Measurements from ENCODE around the gene ZNF526.

DNA sequence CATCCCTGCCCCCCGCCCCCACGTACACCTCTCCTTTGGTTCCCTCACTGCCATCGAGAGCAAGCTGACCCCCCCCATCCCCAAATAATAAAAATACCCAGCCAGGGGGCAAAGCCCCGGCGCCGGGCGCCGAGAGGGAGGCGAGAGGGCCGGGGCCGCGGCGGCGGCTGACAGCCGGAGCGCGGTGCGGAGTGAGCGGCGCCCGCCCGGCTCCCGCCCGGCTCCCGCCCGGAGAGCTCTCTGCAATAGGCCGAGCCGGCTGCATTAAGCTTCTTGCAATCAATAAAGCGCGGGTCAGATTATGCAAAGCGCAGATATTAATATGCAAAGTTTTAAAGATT is 43.5 kb upstream of the ZNF526 start:
- TF ChIP-seq, protein P1, sequence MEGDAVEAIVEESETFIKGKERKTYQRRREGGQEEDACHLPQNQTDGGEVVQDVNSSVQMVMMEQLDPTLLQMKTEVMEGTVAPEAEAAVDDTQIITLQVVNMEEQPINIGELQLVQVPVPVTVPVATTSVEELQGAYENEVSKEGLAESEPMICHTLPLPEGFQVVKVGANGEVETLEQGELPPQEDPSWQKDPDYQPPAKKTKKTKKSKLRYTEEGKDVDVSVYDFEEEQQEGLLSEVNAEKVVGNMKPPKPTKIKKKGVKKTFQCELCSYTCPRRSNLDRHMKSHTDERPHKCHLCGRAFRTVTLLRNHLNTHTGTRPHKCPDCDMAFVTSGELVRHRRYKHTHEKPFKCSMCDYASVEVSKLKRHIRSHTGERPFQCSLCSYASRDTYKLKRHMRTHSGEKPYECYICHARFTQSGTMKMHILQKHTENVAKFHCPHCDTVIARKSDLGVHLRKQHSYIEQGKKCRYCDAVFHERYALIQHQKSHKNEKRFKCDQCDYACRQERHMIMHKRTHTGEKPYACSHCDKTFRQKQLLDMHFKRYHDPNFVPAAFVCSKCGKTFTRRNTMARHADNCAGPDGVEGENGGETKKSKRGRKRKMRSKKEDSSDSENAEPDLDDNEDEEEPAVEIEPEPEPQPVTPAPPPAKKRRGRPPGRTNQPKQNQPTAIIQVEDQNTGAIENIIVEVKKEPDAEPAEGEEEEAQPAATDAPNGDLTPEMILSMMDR (IDR thresholded peaks at IDR 0.05; ENCODE audit: low read depth, low read length), result no peak
- TF ChIP-seq POLR2A (IDR thresholded peaks at IDR 0.05; ENCODE audit: extremely low read depth, insufficient read length), result no peak
- TF ChIP-seq, protein P2, sequence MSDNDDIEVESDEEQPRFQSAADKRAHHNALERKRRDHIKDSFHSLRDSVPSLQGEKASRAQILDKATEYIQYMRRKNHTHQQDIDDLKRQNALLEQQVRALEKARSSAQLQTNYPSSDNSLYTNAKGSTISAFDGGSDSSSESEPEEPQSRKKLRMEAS (IDR thresholded peaks at IDR 0.05; ENCODE audit: low read depth, low read length), result no peak
- TF ChIP-seq MYC (IDR thresholded peaks at IDR 0.05; ENCODE audit: low read depth, low read length), result no peak

All from NB4 (cell line).